HCT116 (cell line): ENCODE data around the gene RNF112. TPM values are rescaled to one million over a fixed set of nuclear protein-coding genes. Genes with fewer than 3 reads are reported as not detected.
A peak's percentile ranks its signal among the peaks of the same experiment; 100 is the strongest.

ENCODE experiments used
- ATAC-seq: fragments of 200-7000 bp; cut with Tn5 transposase; 2 replicates; pipeline ENCODE4 v1.9.1; 2020; ENCODE audit warnings: mild to moderate bottlenecking, moderate library complexity
- Bru-seq: library from RNA; stranded (reverse); fragments of 400-500 nt; gene quantifications from one replicate; lab custom pipeline; 2021; lab: Mats Ljungman, UMichigan
- BruChase-seq, 2 experiments: library from RNA; stranded (reverse); fragments of 400-500 nt; gene quantifications; one replicate each; lab custom pipeline; 2021; lab: Mats Ljungman, UMichigan
- BruUV-seq: library from RNA; stranded (reverse); fragments of 400-500 nt; replicated peaks from 2 replicates; lab custom pipeline; 2021; lab: Mats Ljungman, UMichigan
- CTCF ChIA-PET: fragments of 300-600 bp; sonication (Branson Sonifier 250); formaldehyde crosslinking; loops from one replicate; lab custom pipeline; 2021; ENCODE audit warnings: antibody characterized with exemption; lab: Charles Lee
- POLR2A ChIA-PET: fragments of 300-600, 350-600 bp; sonication (Branson Sonifier 250); formaldehyde crosslinking; loops from one replicate; lab custom pipeline; 2021; ENCODE audit warnings: antibody characterized with exemption; lab: Charles Lee
- RAD21 ChIA-PET, 2 experiments: fragments of 300-600 bp; sonication (Branson Sonifier 250); formaldehyde crosslinking; loops; one replicate each; lab custom pipeline; 2023; ENCODE audit warnings: low total read pairs in 2 of 2; ENCODE audit not compliant: uncharacterized antibody in 2 of 2, unreplicated experiment in 2 of 2, low non-redundant PET in 1 of 2; lab: Charles Lee
- DNase-seq: peaks from one replicate; pipeline ENCODE4 v3.0.0-alpha.2; 2010; ENCODE audit warnings: low read depth, low spot score
- H2AFZ ChIP-seq: fragments of 200-600 bp; shearing (Covaris generic), sonication (generic); 2 replicates; pipeline ENCODE4 v1.6.1; 2017; ENCODE audit warnings: low read depth, mixed run types, mixed read lengths, antibody characterized with exemption, low read length; ENCODE audit not compliant: poor library complexity, severe bottlenecking
- H3K27ac ChIP-seq: 2 replicates; pipeline ENCODE4 v1.5.1; 2012; ENCODE audit warnings: low read depth, low read length
- H3K27me3 ChIP-seq: fragments of 200-600 bp; sonication (generic); 2 replicates; pipeline ENCODE4 v1.6.1; 2016; ENCODE audit warnings: mixed run types, low read length, mixed read lengths; ENCODE audit not compliant: insufficient read depth
- H3K36me3 ChIP-seq, 2 experiments: fragments of 200-500 bp in 1 of 2; fragments of 200-600 bp in 1 of 2; sonication (Bioruptor generic) in 1 of 2; sonication (generic) in 1 of 2; 2 replicates each; pipeline versions ENCODE4 v1.5.1 to v1.6.1; 2014 to 2016; ENCODE audit warnings: low read length in 2 of 2, inconsistent platforms in 1 of 2, mixed read lengths in 1 of 2, mixed run types in 1 of 2; ENCODE audit not compliant: insufficient read depth in 2 of 2, control insufficient read depth in 1 of 2
- H3K4me1 ChIP-seq, 2 experiments: fragments of 200-600 bp in 1 of 2; sonication (generic) in 1 of 2; 2 replicates each; pipeline versions ENCODE4 v1.5.1 to v1.6.1; 2012 to 2017; ENCODE audit warnings: low read length in 2 of 2, inconsistent platforms in 1 of 2, mild to moderate bottlenecking in 1 of 2, mixed read lengths in 1 of 2, mixed run types in 1 of 2, moderate library complexity in 1 of 2; ENCODE audit not compliant: insufficient read depth in 2 of 2, control insufficient read depth in 1 of 2
- H3K4me2 ChIP-seq: fragments of 200-600 bp; sonication (generic); 2 replicates; pipeline ENCODE4 v1.6.1; 2017; ENCODE audit warnings: mixed run types, low read length, mixed read lengths
- H3K4me3 ChIP-seq, 2 experiments: fragments of 200-600 bp in 1 of 2; sonication (generic) in 1 of 2; replicated peaks in 1 of 2; 2 replicates each; pipeline ENCODE4 v1.5.1; 2011 to 2016; ENCODE audit warnings: low read length in 2 of 2, control low read depth in 1 of 2, low read depth in 1 of 2, mild to moderate bottlenecking in 1 of 2, mixed read lengths in 1 of 2, mixed run types in 1 of 2
- H3K79me2 ChIP-seq: fragments of 200-600 bp; sonication (generic); 2 replicates; pipeline ENCODE4 v1.6.1; 2017; ENCODE audit warnings: mild to moderate bottlenecking, mixed run types, low read length, moderate library complexity, mixed read lengths; ENCODE audit not compliant: insufficient read depth
- H3K9ac ChIP-seq: fragments of 200-600 bp; sonication (generic); 2 replicates; pipeline ENCODE4 v1.6.1; 2016; ENCODE audit warnings: low read length, mixed read lengths
- H3K9me2 ChIP-seq: fragments of 200-600 bp; sonication (generic), shearing (Covaris generic); 2 replicates; pipeline ENCODE4 v1.6.1; 2017; ENCODE audit warnings: mixed run types, mild to moderate bottlenecking, moderate library complexity; ENCODE audit not compliant: insufficient read depth
- H3K9me3 ChIP-seq, 2 experiments: fragments of 200-500 bp in 1 of 2; fragments of 200-600 bp in 1 of 2; sonication (Bioruptor generic) in 1 of 2; sonication (generic) in 1 of 2; 2 replicates each; pipeline ENCODE4 v1.6.1; 2014 to 2017; ENCODE audit warnings: low read length in 2 of 2, mixed read lengths in 2 of 2, inconsistent platforms in 1 of 2, low read depth in 1 of 2, mild to moderate bottlenecking in 1 of 2, mixed run types in 1 of 2, moderate library complexity in 1 of 2; ENCODE audit not compliant: control insufficient read depth in 1 of 2, insufficient read depth in 1 of 2
- H4K20me1 ChIP-seq: fragments of 200-600 bp; sonication (generic), shearing (Covaris generic); 2 replicates; pipeline ENCODE4 v1.6.1; 2017; ENCODE audit warnings: mixed run types, mild to moderate bottlenecking, moderate library complexity; ENCODE audit not compliant: insufficient read depth
- JUND ChIP-seq: IDR thresholded peaks from 2 replicates; pipeline ENCODE4 v1.6.1; 2012
- POLR2A ChIP-seq: IDR thresholded peaks from 2 replicates; pipeline ENCODE4 v1.7.0; 2011; ENCODE audit warnings: borderline replicate concordance; ENCODE audit not compliant: insufficient read depth, insufficient read length; ENCODE audit errors: extremely low read depth
- POLR2AphosphoS5 ChIP-seq: IDR thresholded peaks from 2 replicates; pipeline ENCODE4 v1.6.1; 2011; ENCODE audit warnings: mild to moderate bottlenecking, low read depth, low read length, moderate library complexity
- RAD21 ChIP-seq: IDR thresholded peaks from 2 replicates; pipeline ENCODE4 v1.6.1; 2012; ENCODE audit warnings: low read depth, mild to moderate bottlenecking
- TCF7L2 ChIP-seq: IDR thresholded peaks from 2 replicates; pipeline ENCODE4 v1.7.0; 2011; ENCODE audit warnings: borderline replicate concordance, inconsistent platforms; ENCODE audit not compliant: insufficient read depth, insufficient read length; ENCODE audit errors: extremely low read depth
- YY1 ChIP-seq: IDR thresholded peaks from 2 replicates; pipeline ENCODE4 v1.6.1; 2011; ENCODE audit warnings: low read length, low read depth, moderate library complexity, mild to moderate bottlenecking; ENCODE audit not compliant: insufficient replicate concordance; ENCODE audit errors: extremely low read depth
- intact Hi-C: fragments of 100-400 bp; cut with micrococcal nuclease; formaldehyde crosslinking; loops from 2 replicates; pipeline ENCODE4 v1.10.0; 2022
- long read RNA-seq: library from polyadenylated mRNA; unstranded; transcript quantifications from one replicate; pipeline ENCODE4 v2.0.0, GENCODE V29; 2021; ENCODE audit not compliant: unreplicated experiment
- polyA plus RNA-seq: library from polyadenylated mRNA; unstranded; fragments of >200 nt; gene quantifications from 2 replicates; pipeline ENCODE4 v1.2.1, GENCODE V29; 2012; ENCODE audit warnings: missing spikeins
- total RNA-seq: library from RNA; stranded (reverse); gene quantifications from one replicate; pipeline ENCODE4 v1.2.1, GENCODE V29; 2021; ENCODE audit not compliant: unreplicated experiment

RNF112 gene, protein sequence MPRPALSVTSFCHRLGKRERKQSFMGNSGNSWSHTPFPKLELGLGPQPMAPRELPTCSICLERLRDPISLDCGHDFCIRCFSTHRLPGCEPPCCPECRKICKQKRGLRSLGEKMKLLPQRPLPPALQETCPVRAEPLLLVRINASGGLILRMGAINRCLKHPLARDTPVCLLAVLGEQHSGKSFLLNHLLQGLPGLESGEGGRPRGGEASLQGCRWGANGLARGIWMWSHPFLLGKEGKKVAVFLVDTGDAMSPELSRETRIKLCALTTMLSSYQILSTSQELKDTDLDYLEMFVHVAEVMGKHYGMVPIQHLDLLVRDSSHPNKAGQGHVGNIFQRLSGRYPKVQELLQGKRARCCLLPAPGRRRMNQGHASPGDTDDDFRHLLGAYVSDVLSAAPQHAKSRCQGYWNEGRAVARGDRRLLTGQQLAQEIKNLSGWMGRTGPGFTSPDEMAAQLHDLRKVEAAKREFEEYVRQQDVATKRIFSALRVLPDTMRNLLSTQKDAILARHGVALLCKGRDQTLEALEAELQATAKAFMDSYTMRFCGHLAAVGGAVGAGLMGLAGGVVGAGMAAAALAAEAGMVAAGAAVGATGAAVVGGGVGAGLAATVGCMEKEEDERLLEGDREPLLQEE
- total RNA-seq (0.98 TPM), Bru-seq, nascent RNA (percentile 18 among the genes with signal in this experiment), BruChase-seq, experiment 1, labeled RNA remaining after a 6-hour chase (percentile 53 among the genes with signal in this experiment), BruChase-seq, experiment 2, labeled RNA remaining after a 2-hour chase (percentile 36 among the genes with signal in this experiment)
- polyA plus RNA-seq, result 0.81 and 1.2 TPM in 2 replicates
- long read RNA-seq, result 0 reads

DNA sequence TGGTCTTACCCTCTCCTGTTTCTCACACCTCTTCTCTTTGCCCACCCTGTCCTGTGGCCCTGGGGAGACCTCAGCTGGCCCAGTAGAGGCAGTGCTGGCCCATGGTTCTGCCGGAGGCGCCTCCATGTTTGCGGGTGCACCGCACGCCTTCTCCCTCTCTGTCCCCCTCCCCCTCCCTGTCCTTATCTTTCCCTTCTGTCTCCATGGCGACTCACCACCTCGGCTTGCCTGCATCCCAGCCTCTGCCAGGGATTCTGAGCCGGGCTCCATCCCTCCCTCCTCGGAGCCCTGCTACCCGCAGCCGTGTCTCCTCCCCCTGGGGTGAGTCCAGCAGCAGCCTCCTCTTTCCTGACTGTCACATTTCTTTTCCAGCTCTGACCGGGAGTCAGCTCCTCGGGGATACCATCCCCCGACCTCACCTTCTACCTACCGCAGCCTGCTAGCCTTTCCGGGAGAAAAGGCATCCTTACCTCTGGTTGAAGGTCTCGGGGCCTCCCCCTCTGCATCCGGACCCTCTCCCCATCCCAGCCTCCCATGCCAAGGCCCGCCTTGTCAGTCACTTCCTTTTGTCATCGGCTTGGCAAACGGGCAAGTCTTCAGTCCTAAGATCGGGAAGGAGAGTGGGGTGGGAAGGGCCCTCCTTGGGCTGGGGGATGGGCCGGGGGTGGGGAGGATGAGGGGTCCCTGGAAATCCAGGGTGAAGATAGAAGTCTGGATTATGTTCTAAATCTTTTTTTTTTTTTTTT is at the start of gene RNF112:
Gene RNF112, plus strand, starts transcription at position 358 of the 746 bp plus-strand sequence. Its CDS starts 177 bp downstream, at position 535.
- H3K9ac ChIP-seq, result no peak within 1 kb of the TSS
- H2AFZ ChIP-seq, result no peak within 1 kb of the TSS
- no peak for TF ChIP-seq RAD21
- no peak for TF ChIP-seq YY1
- no peak for TF ChIP-seq POLR2AphosphoS5
- TF ChIP-seq TCF7L2, result no peak
- no peak for TF ChIP-seq POLR2A
- no peak for TF ChIP-seq JUND
- DNase-seq, result no peak
- H4K20me1 ChIP-seq, result no peaks in the 10 kb centered on the region
- peaks cover 9 to 16% of the 10 kb centered on the region in 2 experiments; a peak in 3 of 4 replicates for H3K4me1 ChIP-seq
- H3K27me3 ChIP-seq, result no peaks in the 10 kb centered on the region
- BruUV-seq, result no TSS peak
- CTCF ChIA-PET, result no interaction called here
- RAD21 ChIA-PET, result no interaction called here
- POLR2A ChIA-PET, result no interaction called here
- H3K27ac ChIP-seq, result no peak within 1 kb of the TSS
- no peak for ATAC-seq
- H3K4me3 ChIP-seq, result no peak within 1 kb of the TSS
- H3K79me2 ChIP-seq, result no peaks in the 10 kb centered on the region
- H3K9me2 ChIP-seq, result no peaks in the 10 kb centered on the region
- H3K36me3 ChIP-seq, result no peaks in the 10 kb centered on the region
- H3K4me2 ChIP-seq, result peak within 1 kb of the TSS; percentile 64; the same call in 1 of the 2 replicates
- intact Hi-C loops, result no loop called here
- no peaks in the 10 kb centered on the region for H3K9me3 ChIP-seq
